ENCODE data around the gene SPOUT1. TPM values are rescaled to one million over a fixed set of nuclear protein-coding genes. Genes with fewer than 3 reads are reported as not detected.
A peak's percentile ranks its signal among the peaks of the same experiment; 100 is the strongest.

SPOUT1 gene
- total and polyA plus RNA-seq, 2 of the 13 experiments (the other 11 are each of a cell fraction or from before 2014, with no cell fraction given): 39.0 to 45.8 TPM

DNA sequence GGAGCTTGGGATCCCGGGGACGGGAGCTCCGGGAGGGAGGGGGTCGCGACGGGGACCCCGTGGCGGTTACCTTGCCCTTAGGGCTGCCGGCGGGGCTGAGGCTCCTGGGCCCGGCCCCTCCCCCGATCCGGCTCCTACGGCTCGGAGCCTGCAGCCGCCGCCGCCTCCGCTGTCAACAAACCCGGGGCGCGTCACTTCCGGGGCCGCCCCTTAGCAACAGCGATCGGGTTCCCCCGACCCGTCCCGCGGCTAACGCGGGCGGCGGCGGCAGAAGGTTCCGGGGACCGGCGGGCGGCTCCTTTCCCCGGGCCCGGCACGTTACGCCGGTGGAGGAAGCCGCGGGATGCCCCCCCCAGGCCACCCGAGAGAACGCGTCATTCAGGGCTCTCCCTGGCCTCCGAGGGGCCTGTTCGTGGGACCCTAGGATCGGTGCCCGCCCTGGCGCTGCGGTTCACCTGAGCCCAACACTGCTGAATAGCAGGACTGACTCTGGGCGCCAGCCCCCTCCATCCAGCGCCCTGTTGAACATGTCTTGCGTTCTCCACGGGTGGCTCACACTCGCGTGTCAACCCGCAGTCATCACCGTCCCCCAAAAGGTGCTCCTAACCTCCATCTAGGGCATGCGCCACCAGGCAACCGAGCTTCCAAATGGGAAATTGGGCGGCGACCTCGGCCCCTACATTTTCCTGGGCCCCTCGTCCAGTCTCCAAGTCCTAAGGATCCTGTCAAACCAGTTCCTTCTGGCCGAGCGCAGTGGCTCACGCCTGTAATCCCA, 57.7 kb downstream of the SPOUT1 start, which contains the start of gene ZER1 (continued):
- TF ChIP-seq, protein P1, sequence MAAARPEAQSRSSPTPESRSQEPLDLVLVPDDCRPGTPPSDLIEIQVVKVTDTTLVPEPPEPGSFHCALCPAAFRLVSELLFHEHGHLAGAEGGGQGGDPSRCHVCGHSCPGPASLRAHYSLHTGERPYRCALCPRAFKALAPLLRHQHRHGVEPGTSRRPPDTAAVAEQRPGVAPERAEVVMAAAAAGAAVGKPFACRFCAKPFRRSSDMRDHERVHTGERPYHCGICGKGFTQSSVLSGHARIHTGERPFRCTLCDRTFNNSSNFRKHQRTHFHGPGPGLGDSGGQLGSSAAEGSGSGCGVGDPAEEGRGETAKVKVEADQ (CRISPR knock-in tag; IDR thresholded peaks at IDR 0.05; ENCODE audit: borderline replicate concordance): peak; percentile 99
- TF ChIP-seq STAG1 (CRISPR knock-in tag; IDR thresholded peaks at IDR 0.05): 0 out of 2 replicates have a peak, but pooled peaks have one; percentile 25
- TF ChIP-seq, protein P2, sequence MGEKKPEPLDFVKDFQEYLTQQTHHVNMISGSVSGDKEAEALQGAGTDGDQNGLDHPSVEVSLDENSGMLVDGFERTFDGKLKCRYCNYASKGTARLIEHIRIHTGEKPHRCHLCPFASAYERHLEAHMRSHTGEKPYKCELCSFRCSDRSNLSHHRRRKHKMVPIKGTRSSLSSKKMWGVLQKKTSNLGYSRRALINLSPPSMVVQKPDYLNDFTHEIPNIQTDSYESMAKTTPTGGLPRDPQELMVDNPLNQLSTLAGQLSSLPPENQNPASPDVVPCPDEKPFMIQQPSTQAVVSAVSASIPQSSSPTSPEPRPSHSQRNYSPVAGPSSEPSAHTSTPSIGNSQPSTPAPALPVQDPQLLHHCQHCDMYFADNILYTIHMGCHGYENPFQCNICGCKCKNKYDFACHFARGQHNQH (CRISPR knock-in tag; IDR thresholded peaks at IDR 0.05): peak; percentile 96
- TF ChIP-seq RXRA (CRISPR knock-in tag; IDR thresholded peaks at IDR 0.05): peak; percentile 73; the same call in 1 of the 2 replicates
- peak; percentile 95 for TF ChIP-seq TARDBP (CRISPR knock-in tag; IDR thresholded peaks at IDR 0.05)
- peak; percentile 72; the same call in 1 of the 2 replicates for TF ChIP-seq MIXL1 (CRISPR knock-in tag; IDR thresholded peaks at IDR 0.05)
- TF ChIP-seq FLYWCH1 (CRISPR knock-in tag; IDR thresholded peaks at IDR 0.05): no peak
- no peak for TF ChIP-seq KLF15 (CRISPR knock-in tag; IDR thresholded peaks at IDR 0.05; ENCODE audit: borderline replicate concordance)
- TF ChIP-seq SRF (IDR thresholded peaks at IDR 0.05; ENCODE audit: low read depth, low read length): peak; percentile 72
- TF ChIP-seq, protein P3, sequence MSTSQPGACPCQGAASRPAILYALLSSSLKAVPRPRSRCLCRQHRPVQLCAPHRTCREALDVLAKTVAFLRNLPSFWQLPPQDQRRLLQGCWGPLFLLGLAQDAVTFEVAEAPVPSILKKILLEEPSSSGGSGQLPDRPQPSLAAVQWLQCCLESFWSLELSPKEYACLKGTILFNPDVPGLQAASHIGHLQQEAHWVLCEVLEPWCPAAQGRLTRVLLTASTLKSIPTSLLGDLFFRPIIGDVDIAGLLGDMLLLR (CRISPR knock-in tag; IDR thresholded peaks at IDR 0.05): peak; percentile 61; the same call in 1 of the 2 replicates
- TF ChIP-seq, protein P4, sequence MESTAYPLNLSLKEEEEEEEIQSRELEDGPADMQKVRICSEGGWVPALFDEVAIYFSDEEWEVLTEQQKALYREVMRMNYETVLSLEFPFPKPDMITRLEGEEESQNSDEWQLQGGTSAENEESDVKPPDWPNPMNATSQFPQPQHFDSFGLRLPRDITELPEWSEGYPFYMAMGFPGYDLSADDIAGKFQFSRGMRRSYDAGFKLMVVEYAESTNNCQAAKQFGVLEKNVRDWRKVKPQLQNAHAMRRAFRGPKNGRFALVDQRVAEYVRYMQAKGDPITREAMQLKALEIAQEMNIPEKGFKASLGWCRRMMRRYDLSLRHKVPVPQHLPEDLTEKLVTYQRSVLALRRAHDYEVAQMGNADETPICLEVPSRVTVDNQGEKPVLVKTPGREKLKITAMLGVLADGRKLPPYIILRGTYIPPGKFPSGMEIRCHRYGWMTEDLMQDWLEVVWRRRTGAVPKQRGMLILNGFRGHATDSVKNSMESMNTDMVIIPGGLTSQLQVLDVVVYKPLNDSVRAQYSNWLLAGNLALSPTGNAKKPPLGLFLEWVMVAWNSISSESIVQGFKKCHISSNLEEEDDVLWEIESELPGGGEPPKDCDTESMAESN (CRISPR knock-in tag; conservative IDR thresholded peaks at IDR 0.05): peak; percentile 92
- no peak; the same call in 1 of the 2 replicates for TF ChIP-seq ZNF850 (CRISPR knock-in tag; conservative IDR thresholded peaks at IDR 0.05)
- TF ChIP-seq ZNF629 (CRISPR knock-in tag; conservative IDR thresholded peaks at IDR 0.05): 0 out of 2 replicates have a peak, but pooled peaks have one; percentile 10
- TF ChIP-seq NONO (IDR thresholded peaks at IDR 0.05): no peak
- TF ChIP-seq NONO (CRISPR knock-in tag; conservative IDR thresholded peaks at IDR 0.05): peak; percentile 85
- peak; percentile 96 for TF ChIP-seq PHF20 (CRISPR knock-in tag; IDR thresholded peaks at IDR 0.05)
- TF ChIP-seq SMARCE1 (IDR thresholded peaks at IDR 0.05; ENCODE audit: borderline replicate concordance): no peak
- TF ChIP-seq ZNF337 (CRISPR knock-in tag; IDR thresholded peaks at IDR 0.05; ENCODE audit: borderline replicate concordance, low read depth): peak; percentile 87; the same call in 1 of the 2 replicates
- TF ChIP-seq, protein P5, sequence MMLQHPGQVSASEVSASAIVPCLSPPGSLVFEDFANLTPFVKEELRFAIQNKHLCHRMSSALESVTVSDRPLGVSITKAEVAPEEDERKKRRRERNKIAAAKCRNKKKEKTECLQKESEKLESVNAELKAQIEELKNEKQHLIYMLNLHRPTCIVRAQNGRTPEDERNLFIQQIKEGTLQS (CRISPR knock-in tag; IDR thresholded peaks at IDR 0.05): peak; percentile 69; the same call in 1 of the 2 replicates
- TF ChIP-seq, protein P6, sequence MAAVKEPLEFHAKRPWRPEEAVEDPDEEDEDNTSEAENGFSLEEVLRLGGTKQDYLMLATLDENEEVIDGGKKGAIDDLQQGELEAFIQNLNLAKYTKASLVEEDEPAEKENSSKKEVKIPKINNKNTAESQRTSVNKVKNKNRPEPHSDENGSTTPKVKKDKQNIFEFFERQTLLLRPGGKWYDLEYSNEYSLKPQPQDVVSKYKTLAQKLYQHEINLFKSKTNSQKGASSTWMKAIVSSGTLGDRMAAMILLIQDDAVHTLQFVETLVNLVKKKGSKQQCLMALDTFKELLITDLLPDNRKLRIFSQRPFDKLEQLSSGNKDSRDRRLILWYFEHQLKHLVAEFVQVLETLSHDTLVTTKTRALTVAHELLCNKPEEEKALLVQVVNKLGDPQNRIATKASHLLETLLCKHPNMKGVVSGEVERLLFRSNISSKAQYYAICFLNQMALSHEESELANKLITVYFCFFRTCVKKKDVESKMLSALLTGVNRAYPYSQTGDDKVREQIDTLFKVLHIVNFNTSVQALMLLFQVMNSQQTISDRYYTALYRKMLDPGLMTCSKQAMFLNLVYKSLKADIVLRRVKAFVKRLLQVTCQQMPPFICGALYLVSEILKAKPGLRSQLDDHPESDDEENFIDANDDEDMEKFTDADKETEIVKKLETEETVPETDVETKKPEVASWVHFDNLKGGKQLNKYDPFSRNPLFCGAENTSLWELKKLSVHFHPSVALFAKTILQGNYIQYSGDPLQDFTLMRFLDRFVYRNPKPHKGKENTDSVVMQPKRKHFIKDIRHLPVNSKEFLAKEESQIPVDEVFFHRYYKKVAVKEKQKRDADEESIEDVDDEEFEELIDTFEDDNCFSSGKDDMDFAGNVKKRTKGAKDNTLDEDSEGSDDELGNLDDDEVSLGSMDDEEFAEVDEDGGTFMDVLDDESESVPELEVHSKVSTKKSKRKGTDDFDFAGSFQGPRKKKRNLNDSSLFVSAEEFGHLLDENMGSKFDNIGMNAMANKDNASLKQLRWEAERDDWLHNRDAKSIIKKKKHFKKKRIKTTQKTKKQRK (IDR thresholded peaks at IDR 0.05; ENCODE audit: low read length): no peak
